HEK293 (cell line): Measurements from ENCODE around the gene EXT2.

ENCODE experiments used
- CTCF ChIA-PET: fragments of 350-600 bp; formaldehyde crosslinking; extraction: SDS; loops from one replicate; lab custom pipeline; 2021; ENCODE audit warnings: antibody characterized with exemption; lab: Yijun Ruan, JAX
- POLR2A ChIA-PET: fragments of 300-600 bp; formaldehyde crosslinking; extraction: SDS; loops from one replicate; lab custom pipeline; 2020; ENCODE audit warnings: antibody characterized with exemption, inconsistent platforms; lab: Yijun Ruan, JAX
- H3K27ac ChIP-seq: fragments of 200-500 bp; sonication (Bioruptor generic); 2 replicates; pipeline ENCODE4 v1.5.1; 2014; ENCODE audit warnings: low read depth, low read length, control low read depth, inconsistent platforms; ENCODE audit errors: extremely low read depth
- H3K36me3 ChIP-seq, 2 experiments: fragments of 200-500 bp in 1 of 2; sonication (Bioruptor generic) in 1 of 2; 1 replicate in 1 of 2; 2 replicates in 1 of 2; pipeline ENCODE4 v1.5.1; 2014 to 2017; ENCODE audit warnings: inconsistent platforms in 2 of 2, low read length in 2 of 2; ENCODE audit not compliant: control insufficient read depth in 2 of 2, insufficient read depth in 1 of 2
- H3K4me1 ChIP-seq: fragments of 200-500 bp; sonication (Bioruptor generic); 2 replicates; pipeline ENCODE4 v1.5.1; 2014; ENCODE audit warnings: mild to moderate bottlenecking, low read length, inconsistent platforms; ENCODE audit not compliant: control insufficient read depth, insufficient read depth
- H3K4me3 ChIP-seq: 2 replicates; pipeline ENCODE4 v1.5.1; 2011; ENCODE audit warnings: low read depth, mild to moderate bottlenecking, control low read depth, low read length, moderate library complexity
- H3K9me3 ChIP-seq: fragments of 200-500 bp; sonication (Bioruptor generic); 2 replicates; pipeline ENCODE4 v1.5.1; 2014; ENCODE audit warnings: low read depth, low read length, inconsistent platforms; ENCODE audit not compliant: control insufficient read depth, insufficient read depth
- CTCF ChIP-seq: fragments of 450-650 bp; formaldehyde crosslinking; IDR thresholded peaks from 2 replicates; pipeline ENCODE4 v1.5.1; 2016; ENCODE audit warnings: missing biosample characterization, missing genetic modification characterization
- GLIS1 ChIP-seq: fragments of 450-650 bp; formaldehyde crosslinking; IDR thresholded peaks from 2 replicates; pipeline ENCODE4 v1.5.1; 2016; ENCODE audit warnings: missing biosample characterization, missing genetic modification characterization
- MEIS1 ChIP-seq: sonication (generic); formaldehyde crosslinking; IDR thresholded peaks from 2 replicates; pipeline ENCODE4 v1.8.1; 2022; ENCODE audit warnings: missing genetic modification reagents, mild to moderate bottlenecking, borderline replicate concordance
- MZF1 ChIP-seq: fragments of 450-650 bp; formaldehyde crosslinking; IDR thresholded peaks from 2 replicates; pipeline ENCODE4 v1.5.1; 2017; ENCODE audit warnings: missing biosample characterization, missing genetic modification characterization, borderline replicate concordance
- OVOL3 ChIP-seq: fragments of 450-650 bp; formaldehyde crosslinking; IDR thresholded peaks from 2 replicates; pipeline ENCODE4 v1.5.1; 2016; ENCODE audit warnings: missing biosample characterization, missing genetic modification characterization
- REST ChIP-seq: fragments of 450-650 bp; formaldehyde crosslinking; IDR thresholded peaks from 2 replicates; pipeline ENCODE4 v1.5.1; 2016; ENCODE audit warnings: missing biosample characterization, missing genetic modification characterization
- ZBTB10 ChIP-seq: fragments of 450-650 bp; formaldehyde crosslinking; IDR thresholded peaks from 2 replicates; pipeline ENCODE4 v1.5.1; 2016; ENCODE audit warnings: missing biosample characterization, missing genetic modification characterization
- ZBTB11 ChIP-seq: fragments of 450-650 bp; formaldehyde crosslinking; conservative IDR thresholded peaks from 2 replicates; pipeline ENCODE4 v1.5.1; 2016; ENCODE audit warnings: low read depth, missing biosample characterization, missing genetic modification characterization
- ZBTB44 ChIP-seq: fragments of 450-650 bp; IDR thresholded peaks from 2 replicates; pipeline ENCODE4 v1.5.1; 2018; ENCODE audit warnings: missing biosample characterization, mild to moderate bottlenecking, missing genetic modification characterization
- ZFHX2 ChIP-seq: fragments of 450-650 bp; formaldehyde crosslinking; conservative IDR thresholded peaks from 2 replicates; pipeline ENCODE4 v1.5.1; 2016; ENCODE audit warnings: missing biosample characterization, missing genetic modification characterization
- ZNF214 ChIP-seq: fragments of 450-650 bp; formaldehyde crosslinking; IDR thresholded peaks from 2 replicates; pipeline ENCODE4 v1.5.1; 2017; ENCODE audit warnings: missing biosample characterization, mild to moderate bottlenecking, missing genetic modification characterization, borderline replicate concordance
- ZNF292 ChIP-seq: fragments of 450-650 bp; formaldehyde crosslinking; IDR thresholded peaks from 2 replicates; pipeline ENCODE4 v1.5.1; 2016; ENCODE audit warnings: low read depth, missing biosample characterization, missing genetic modification characterization, borderline replicate concordance
- ZNF37A ChIP-seq: fragments of 450-650 bp; IDR thresholded peaks from 2 replicates; pipeline ENCODE4 v1.5.1; 2018; ENCODE audit warnings: missing biosample characterization, missing genetic modification characterization
- ZNF394 ChIP-seq: fragments of 450-650 bp; formaldehyde crosslinking; IDR thresholded peaks from 2 replicates; pipeline ENCODE4 v1.5.1; 2016; ENCODE audit warnings: missing biosample characterization, missing genetic modification characterization, mild to moderate bottlenecking, moderate library complexity, borderline replicate concordance
- ZNF426 ChIP-seq: fragments of 450-650 bp; formaldehyde crosslinking; IDR thresholded peaks from 2 replicates; pipeline ENCODE4 v1.5.1; 2017; ENCODE audit warnings: missing biosample characterization, missing genetic modification characterization, mild to moderate bottlenecking, inconsistent platforms, moderate library complexity
- ZNF513 ChIP-seq: fragments of 450-650 bp; IDR thresholded peaks from 2 replicates; pipeline ENCODE4 v1.5.1; 2018; ENCODE audit warnings: missing biosample characterization, missing genetic modification characterization
- ZNF529 ChIP-seq: fragments of 450-650 bp; formaldehyde crosslinking; IDR thresholded peaks from 2 replicates; pipeline ENCODE4 v1.5.1; 2017; ENCODE audit warnings: missing genetic modification characterization, missing biosample characterization; ENCODE audit not compliant: insufficient replicate concordance
- ZNF555 ChIP-seq: fragments of 450-650 bp; formaldehyde crosslinking; conservative IDR thresholded peaks from 2 replicates; pipeline ENCODE4 v1.5.1; 2017; ENCODE audit warnings: missing biosample characterization, mild to moderate bottlenecking, missing genetic modification characterization, inconsistent platforms
- ZNF571 ChIP-seq: fragments of 450-650 bp; formaldehyde crosslinking; IDR thresholded peaks from 2 replicates; pipeline ENCODE4 v1.5.0; 2017; ENCODE audit warnings: missing biosample characterization, missing genetic modification characterization
- ZNF768 ChIP-seq: fragments of 450-650 bp; formaldehyde crosslinking; IDR thresholded peaks from 2 replicates; pipeline ENCODE4 v1.5.1; 2018; ENCODE audit warnings: missing biosample characterization, mild to moderate bottlenecking, missing genetic modification characterization
- ZNF785 ChIP-seq: fragments of 450-650 bp; formaldehyde crosslinking; IDR thresholded peaks from 2 replicates; pipeline ENCODE4 v1.5.1; 2016; ENCODE audit warnings: missing biosample characterization, missing genetic modification characterization
- ZNF843 ChIP-seq: fragments of 450-650 bp; formaldehyde crosslinking; IDR thresholded peaks from 2 replicates; pipeline ENCODE4 v1.5.1; 2016; ENCODE audit warnings: missing biosample characterization, missing genetic modification characterization

The EXT2 gene

GRCh38 chr11:44212128-44212527 is 116.7 kb downstream of the EXT2 start:
- H3K4me1 ChIP-seq = no peaks in the 10 kb centered on the region
- peaks cover 0 to 14% of the 10 kb centered on the region in 2 experiments; a peak in 1 of 3 replicates for H3K36me3 ChIP-seq
- no peak overlapping the region for H3K4me3 ChIP-seq
- CTCF ChIA-PET = interaction anchor here (0.6 kb wide), 1 partner anchor 344 kb away, joined by 3 read pairs; no protein-coding TSS in a partner anchor
- no peaks in the 10 kb centered on the region for H3K9me3 ChIP-seq
- POLR2A ChIA-PET = no interaction called here
- H3K27ac ChIP-seq = no peak overlapping the region
- no peak for TF ChIP-seq ZFHX2 (tag by site-specific recombination)
- TF ChIP-seq ZBTB44 (tag by site-specific recombination) = no peak
- no peak for TF ChIP-seq MZF1 (tag by site-specific recombination)
- no peak for TF ChIP-seq ZNF292
- TF ChIP-seq ZBTB11 (tag by site-specific recombination) = peak; percentile 62
- peak; percentile 71; the same call in 1 of the 2 replicates for TF ChIP-seq ZNF394 (tag by site-specific recombination)
- TF ChIP-seq ZNF37A (tag by site-specific recombination) = no peak
- no peak for TF ChIP-seq ZNF843 (tag by site-specific recombination)
- TF ChIP-seq ZNF529 = no peak
- TF ChIP-seq MEIS1 (CRISPR knock-in tag) = no peak
- no peak for TF ChIP-seq ZNF214
- no peak for TF ChIP-seq ZNF571 (tag by site-specific recombination)
- no peak for TF ChIP-seq OVOL3
- no peak for TF ChIP-seq GLIS1
- no peak for TF ChIP-seq ZBTB10
- no peak for TF ChIP-seq ZNF768
- no peak for TF ChIP-seq ZNF513 (tag by site-specific recombination)
- no peak for TF ChIP-seq ZNF785 (tag by site-specific recombination)
- no peak for TF ChIP-seq CTCF (tag by site-specific recombination)
- peak; percentile 37; the same call in 1 of the 2 replicates for TF ChIP-seq REST (tag by site-specific recombination)
- TF ChIP-seq ZNF555 = peak; percentile 71
- peak; percentile 57 for TF ChIP-seq ZNF426 (tag by site-specific recombination)
